NCI-H1694 (cell line): Measurements from ENCODE around the gene ZDHHC5.
"Not testable (repeated sequence)": the region's sequence is repeated elsewhere in the genome, so short reads cannot be mapped to it uniquely, and the experiment has no call there.

Source experiments
- DNase-seq: peaks from one replicate; lab custom pipeline; 2025; lab: John Stamatoyannopoulos, UW

Gene ZDHHC5

DNA sequence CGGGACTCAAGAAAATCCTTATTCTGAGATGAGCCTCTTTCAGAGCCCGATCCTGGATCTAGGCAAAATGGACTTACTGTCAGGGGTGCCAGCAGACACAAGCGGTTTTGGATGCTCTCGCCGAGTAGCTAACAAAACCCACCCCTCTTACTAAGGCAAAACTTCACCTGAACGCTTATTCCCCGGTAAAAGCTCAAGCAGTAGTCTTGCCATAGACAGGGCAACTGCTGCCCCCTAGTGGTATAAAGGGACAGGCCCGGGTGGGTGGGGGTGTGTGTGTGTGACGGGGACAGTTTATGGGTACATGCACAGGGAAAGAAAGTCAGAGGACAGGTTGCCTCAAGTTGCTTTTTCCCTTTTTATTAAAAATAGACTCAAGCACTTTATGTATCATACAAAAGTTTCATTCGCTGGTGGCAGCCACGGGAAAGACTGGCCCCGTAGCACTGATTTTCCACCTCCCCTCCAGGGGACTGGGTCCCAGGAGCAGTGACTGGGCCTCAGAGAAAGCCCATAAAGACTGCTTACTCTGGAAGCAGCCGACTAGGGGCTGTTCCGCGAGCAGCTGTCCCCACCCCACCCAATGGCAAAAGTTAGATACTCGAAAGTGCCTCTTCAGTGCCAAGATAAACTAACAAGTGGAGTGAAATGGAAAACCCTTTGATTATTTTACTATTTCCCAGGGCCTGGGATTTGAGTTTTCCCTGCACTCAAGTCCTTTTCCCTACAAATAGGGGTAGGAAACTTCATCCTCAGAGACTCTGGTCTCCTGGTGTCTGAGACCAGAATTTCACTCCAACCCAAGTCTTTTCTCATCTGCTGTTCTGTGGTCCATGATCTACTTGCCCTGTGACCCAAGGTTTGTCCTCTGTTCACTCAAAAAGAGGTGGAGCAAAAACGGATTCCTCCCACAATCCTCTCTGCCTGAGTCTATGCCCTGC lies 22.9 kb upstream of the ZDHHC5 start:
- peak; percentile 36 for DNase-seq

DNA sequence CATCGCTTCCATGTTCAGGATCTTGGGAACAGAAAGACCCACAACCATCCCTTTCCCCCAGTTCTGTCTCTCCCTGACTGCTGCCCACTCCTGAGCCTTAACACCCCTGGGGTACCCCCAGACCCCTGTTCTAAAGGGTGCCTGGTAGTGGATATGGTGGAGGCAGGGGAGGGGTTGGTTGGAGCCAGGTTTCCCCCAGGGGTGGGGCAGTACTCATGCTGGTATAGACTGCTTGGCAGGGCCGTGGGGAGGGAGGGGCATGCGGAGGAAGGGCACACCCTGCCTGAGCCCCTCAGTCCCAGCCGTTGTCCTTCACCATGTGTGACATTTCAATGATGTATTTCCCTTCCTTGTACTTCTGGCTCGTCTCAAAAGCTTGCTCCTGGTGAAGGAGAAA lies 22.2 kb upstream of the ZDHHC5 start:
- no peak for DNase-seq

DNA sequence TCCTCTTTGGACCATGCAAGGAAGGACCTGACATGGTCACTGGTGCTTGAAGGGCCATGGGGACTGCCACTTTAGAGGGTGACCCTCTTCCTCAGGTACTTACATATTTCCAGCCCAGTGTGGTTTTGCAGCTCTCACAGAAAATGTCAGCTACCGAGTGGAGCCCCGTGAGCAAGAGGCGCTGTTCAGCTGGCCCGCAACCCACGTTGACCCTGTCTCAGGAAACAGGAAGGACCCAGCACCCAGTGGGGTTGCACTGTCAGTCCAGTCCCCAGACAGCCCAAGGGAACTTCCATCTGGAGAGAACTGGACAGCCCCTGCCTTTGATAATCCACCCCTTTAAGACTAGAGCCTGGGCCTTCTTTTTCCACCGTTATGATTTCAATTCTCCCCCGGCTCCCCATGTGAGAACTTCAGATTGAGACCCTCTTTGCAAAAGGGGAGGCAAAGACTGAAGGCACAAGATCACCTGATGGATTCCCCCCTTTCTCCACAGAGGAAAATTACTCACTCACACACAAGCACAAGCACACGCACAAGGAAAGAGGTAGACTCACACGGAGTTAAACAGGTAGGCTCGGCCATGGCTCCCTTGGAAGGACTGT lies 21.6 kb upstream of the ZDHHC5 start:
- no peak for DNase-seq

DNA sequence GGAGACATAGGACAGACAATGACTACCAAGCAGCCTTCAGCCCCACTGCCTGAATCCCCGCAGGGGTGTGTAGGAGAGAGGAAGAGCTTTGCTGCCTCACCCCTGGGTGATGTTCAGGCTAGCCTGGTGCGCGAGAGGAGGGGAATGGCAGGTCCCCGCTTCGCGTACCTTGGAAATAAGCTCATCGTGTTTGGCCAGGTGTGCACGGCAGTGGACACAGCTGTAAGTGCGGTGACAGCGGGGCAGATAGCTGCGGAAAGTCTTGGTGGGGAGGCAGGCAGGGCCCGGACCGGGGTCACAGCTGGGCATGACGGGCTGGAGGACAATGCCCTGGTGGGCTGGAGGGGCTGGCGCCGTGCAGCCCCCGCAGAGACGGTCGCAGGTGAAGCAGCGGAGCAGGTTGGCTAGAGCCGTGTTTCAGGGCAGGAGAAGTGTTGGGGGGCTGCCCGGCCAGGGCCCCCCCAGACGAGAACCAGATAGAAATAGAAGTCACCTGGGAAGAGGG lies 21.1 kb upstream of the ZDHHC5 start:
- no peak for DNase-seq

DNA sequence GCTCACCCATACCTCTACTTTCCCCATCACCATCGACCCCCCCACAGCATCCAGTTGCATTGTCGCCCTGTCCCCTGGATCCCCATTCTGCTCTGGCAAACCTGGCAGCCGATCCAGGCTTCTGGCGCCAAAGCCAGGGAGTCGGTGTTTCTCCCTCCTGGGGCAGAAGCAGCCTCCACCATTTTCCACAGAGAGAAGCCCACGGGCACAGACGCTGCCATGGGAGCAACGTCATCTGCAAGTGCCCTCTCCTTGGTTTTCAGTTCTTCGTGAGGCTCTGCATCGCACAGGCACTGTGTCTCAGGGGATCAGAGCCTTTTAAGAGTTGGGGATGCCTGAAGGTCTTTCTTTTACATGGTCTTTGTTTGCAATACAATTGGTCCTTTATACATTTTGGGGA lies 20.5 kb upstream of the ZDHHC5 start:
- no peak for DNase-seq

DNA sequence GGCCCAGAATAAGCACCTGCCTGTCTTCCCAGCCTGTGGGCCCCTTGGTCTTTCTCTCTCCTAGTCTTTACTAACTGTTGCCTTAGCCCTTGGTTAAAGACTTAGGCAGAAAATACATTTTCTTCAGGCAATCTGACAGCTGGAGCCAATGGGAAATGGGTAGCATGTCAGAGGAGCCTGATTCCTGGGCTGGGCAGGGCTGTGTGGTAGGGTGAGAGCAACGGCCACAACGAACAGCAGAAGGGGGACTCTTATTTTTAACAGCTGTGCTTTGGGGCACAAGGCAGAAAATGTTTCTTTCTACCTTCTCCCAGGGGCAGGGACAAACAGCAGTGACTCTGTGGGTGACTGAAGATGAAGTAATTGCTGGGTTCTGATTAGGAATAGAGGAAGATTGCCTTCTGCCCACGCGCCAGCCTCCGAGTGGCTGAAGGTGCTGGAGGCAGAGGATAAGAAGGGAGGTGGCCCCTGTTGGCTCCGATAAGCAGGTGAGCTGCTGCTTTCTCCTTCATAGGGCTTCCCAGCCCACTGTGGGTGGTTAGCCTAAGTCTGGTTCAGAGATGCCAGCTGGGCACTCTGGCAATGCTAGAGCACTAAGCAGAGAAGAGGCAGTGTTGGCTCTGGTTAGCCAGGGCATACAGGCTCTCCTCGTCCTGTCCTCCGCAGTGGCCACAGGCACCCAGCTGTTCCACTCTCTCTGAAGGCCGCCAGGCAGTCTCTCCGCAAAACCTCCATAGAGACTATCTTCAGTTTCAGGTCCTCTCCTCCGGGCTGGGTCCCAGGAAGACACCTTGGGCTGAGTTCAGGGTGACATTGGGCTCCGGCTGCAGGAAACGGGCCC lies 19.7 kb upstream of the ZDHHC5 start:
- DNase-seq: no peak

DNA sequence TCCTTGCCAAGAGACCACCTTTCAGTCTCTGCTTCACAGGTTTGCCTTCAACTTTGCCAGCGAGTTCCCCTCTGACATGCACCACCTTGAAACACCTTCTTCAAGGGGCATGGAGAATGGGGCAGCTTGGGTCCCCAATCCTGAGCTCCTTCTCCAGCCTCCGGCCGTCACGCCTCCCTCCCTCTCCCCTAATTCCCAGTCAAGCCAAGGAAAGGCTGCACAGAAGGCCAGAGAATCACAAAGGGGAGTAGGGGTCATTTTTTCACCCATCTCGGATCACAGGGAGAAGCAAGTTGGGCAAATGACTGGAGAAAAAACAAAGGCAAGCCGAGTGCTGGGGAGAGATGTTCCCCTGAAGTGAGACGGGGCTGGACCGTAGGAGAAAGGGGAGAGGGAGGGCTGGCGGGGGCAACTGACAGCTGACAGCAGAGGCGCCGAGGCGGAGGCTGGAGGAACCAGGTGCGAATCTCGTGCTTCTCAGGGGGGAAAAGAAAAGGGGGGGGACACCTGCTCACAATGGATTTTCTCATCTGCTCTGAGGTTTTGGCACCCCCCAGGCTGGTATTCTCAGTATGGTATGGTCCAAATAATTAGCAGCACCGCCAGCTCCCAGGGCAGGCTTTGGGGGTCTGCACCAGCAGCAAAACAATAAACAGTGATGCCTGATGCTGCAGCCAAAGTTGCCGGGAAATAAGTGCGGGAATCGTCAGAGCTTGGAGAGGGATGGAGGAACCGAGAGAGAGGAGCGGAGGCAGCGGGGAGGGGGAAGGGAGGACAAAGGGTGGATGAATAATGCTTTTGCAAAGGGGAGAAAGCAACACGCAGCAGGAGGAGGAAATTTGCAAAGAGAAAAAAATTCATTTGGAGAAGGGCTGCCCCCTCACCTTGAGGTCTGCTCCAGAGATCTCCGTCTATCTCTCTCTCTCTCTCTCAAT lies 18.8 kb upstream of the ZDHHC5 start:
- no peak for DNase-seq

DNA sequence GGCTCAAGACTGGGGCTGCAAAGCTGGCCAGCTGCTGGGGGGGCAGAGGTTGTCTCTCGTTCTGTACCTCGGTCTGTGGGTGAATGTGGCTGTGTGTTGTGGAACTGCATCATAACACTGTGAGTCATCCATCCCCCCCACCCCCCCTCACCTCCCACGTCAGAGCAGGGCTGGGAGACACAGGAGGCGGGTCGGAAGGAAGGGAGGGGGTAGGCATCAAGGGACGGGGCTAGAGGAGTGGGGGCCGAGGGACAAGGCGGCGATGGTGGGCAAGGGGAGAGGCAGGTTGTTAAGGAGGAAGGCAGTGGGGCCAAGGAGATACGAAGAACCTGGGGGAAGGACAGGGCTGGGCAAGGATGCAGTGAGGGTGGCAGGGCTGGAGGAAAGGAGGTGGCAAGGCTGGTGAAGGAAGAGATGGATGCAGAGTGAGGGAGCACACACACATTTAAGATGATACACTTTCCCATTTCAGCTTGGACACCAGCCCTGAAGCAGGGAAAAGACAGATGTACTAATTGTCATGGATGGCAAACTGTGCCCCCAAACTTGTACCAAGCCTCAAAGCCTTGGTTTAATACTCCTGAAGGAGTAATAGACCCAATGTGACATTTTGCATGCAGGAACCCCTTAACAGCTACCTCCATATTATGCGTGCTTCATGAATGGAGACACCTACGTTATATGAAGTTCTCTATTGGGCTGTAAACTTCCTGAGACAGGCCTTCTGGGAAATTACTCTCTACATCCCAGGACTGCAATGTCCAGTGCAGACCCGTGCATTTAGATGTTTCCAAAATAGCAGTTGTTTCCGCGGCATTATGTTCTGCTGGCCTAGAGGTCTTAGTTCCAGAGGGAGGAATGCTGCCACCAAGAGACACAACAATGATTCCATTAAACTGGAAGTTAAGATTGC lies 17.8 kb upstream of the ZDHHC5 start, which contains the start of gene YPEL4:
Gene YPEL4, minus strand, starts transcription at position 87 of the 913 bp plus-strand sequence. CDS start 2,805 bp downstream, outside the sequence.
- DNase-seq: peak; percentile 48

DNA sequence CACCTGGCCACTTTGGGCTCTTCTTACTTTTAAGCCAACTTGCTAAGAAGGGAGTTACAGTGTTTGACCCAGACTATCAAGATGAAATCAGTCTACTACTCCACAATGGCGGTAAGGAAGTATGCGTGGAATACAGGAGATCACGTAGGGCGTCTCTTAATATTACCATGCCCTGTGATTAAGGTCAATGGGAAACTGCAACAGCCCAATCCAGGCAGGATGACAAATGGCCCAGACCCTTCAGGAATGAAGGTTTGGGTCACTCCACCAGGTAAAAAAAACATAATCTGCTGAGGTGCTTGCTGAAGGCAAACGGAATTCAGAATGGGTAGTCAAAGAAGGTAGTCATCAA lies 17.2 kb upstream of the ZDHHC5 start:
- DNase-seq: no peak

DNA sequence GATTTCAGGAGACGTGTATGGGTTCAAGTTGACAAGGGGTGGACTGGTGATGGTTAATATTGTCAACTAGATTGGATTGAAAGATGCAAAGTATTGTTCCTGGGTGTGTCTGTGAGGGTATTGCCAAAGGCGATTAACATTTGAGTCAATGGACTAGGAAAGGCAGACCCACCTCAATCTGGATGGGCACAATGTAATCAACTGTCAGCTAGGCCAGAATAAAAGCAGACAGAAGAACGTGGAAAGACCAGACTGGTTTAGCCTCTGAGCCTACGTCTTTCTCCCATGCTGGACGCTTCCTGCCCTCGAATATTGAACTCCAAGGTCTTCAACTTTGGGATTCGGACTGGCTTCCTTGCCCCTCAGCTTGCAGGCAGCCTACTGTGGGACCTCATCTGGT lies 16.5 kb upstream of the ZDHHC5 start:
- DNase-seq: no peak

DNA sequence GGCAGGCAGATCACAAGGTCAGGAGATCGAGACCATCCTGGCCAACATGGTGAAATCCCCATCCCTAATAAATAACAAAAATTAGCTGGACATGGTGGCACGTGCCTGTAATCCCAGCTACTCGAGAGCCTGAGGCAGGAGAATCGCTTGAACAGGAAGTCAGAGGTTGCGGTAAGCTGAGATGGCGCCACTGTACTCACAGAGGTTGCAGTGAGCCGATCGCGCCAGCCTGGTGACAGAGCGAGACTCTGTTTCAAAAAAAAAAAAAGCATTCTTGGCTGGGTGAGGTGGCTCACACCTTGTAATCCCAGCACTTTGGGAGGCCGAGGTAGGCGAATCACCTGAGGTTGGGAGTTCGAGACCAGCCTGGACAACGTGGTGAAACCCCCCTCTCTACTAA lies 15.7 kb upstream of the ZDHHC5 start:
- not testable (repeated sequence) for DNase-seq

DNA sequence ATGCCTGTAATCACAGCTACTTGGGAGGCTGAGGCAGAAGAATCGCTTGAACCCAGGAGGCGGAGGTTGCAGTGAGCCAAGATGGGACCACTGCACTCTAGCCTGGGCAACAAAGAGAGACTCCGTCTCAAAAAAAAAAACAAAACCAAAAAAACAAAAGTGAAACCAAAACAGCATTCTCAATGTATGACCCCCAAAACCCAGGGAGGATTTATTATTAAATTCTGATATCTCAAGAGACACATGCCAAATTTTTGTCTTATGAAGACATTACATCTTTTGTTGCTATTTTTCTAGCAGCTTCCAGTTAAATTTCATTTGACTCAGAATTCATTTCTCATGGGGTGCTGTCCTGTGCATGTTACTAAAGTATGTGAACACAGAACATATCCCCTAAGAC lies 15.3 kb upstream of the ZDHHC5 start:
- DNase-seq: no peak

DNA sequence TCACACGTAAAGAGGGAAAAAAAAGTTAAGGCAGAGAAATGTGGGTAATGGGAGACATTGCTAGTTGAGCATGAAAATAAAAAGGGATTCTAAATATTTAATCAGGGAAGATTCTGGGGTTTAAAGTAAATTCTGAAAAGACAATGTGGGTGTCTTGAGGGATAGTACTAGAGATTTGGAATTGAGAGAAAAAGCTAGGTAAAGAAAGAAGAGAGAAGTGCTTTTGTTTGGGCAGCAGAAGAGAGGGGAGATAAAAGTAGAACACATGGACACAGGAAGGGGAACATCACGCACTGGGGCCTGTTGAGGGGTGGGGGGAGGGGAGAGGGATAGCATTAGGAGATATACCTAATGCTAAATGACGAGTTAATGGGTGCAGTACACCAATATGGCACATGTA lies 14.8 kb upstream of the ZDHHC5 start:
- DNase-seq: no peak

DNA sequence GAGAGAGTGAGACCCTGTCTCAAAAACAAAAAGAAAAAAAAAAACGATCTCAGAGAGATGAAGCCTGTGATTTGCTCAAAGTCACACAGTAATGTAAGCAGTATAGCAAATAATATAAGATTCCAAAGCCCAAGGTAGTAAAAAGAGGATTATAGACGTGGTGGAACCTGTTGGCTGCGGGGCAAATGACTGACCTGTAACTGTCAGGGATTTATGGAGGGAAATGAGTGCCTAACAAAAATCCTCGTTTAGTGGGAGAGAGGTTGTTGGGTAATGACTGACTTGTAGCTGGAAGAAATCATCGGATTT lies 11.1 kb upstream of the ZDHHC5 start:
- no peak for DNase-seq

DNA sequence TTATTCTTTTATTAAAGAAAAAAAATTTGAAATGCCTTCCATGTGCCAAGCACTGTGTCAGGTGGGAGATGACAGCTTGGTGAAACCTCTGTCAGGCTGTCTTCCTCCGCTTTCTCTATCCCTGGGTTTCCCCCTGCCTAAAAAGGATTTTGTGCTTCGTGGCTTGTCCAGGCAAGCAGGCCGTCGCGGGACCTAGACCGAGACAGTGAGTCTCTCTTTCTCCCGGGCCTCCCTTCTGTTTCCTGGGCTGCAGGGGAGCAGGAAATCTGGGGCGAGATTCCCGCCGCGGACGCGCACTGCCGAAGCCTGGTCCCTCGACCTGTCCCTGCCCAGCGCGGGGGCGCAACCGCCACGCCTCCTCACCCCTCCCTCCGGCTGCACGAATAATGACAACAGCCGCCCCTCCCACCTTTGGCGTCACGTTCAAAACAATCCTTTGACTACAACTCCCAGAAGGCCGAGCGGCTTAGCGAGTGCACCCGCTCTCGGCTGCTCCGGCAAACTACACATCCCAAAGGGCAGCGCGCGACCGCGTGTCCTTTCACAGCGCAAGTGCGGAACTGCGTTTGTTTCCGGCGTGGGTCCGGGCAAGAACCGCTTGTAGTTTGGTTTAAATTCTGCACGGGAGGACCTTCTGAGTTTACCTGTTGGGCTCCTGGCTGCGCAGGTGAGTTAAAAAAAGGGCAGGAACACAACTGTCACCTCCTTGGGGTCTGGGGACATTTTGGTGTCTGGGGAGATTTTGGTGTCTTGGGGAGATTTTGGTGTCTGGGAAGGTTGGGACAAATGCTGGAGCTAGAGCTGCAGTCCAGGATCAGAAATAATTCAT lies 10.5 kb upstream of the ZDHHC5 start, which contains the start of gene CLP1:
Gene CLP1, plus strand, starts transcription at position 569 of the 829 bp plus-strand sequence. CDS start 1,715 bp downstream, outside the sequence.
- DNase-seq: peak; percentile 94

DNA sequence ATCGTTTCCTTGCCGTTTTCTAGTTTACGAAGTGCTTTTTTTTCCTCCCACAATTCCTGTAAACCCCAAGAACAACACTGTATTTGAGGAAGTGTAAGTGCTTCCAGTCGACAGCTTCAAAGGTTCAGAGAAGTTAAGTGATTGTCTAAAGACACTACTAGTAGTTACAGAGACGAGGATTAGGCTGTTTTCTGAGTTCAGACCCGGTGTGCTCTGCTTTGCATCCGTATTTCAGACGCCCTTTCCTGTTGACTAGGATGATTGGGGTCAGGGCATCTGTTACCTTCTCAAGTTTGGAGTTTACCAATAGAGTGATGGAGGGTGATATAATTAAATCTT lies 9.9 kb upstream of the ZDHHC5 start:
- no peak for DNase-seq

DNA sequence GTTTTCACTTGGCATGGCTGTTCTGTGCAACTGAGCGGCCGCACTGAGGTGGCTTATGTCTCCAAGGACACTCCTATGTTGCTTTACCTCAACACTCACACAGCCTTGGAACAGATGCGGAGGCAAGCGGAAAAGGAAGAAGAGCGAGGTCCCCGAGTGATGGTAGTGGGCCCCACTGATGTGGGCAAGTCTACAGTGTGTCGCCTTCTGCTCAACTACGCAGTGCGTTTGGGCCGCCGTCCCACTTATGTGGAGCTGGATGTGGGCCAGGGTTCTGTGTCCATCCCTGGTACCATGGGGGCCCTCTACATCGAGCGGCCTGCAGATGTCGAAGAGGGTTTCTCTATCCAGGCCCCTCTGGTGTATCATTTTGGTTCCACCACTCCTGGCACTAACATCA lies 8.2 kb upstream of the ZDHHC5 start:
- no peak for DNase-seq

DNA sequence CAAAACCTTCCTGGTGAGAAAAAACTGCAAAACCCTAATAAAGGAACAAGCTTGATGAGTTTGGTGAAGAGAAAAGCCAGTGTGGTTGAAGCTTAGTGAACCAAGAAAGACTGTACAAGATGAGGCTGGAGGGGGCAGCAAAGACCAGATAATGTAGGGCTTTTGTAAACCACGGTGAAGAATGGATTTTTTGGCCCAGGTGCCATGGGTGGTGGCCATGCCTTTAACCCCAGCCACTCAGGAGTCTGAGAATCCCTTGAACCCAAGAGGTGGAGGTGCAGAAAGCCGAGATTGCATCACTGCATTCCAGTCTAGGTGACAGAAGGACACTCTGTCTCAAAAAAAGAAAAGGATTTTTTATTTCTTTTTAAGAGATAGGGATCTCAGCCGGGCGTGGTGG lies 5.0 kb upstream of the ZDHHC5 start:
- no peak for DNase-seq

DNA sequence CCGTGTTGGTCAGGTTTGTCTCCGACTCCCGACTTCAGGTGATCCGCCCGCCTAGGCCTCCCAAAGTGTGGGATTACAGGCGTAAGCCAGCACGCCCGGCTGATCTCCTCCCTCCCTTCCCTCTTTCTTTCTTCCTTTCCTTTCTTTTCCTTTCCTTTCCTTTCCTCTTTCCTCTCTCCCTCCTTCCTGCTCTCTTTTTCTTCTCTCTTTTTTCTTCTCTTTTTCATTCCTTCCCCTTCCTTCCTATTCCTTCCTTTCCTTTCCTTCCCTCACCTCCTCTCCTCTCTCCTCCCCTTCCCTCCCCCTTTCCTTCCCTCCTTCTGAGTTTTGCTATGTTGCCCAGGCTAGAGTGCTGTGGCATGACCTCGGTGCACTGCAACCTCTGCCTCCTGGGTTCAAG lies 3.9 kb upstream of the ZDHHC5 start:
- DNase-seq: no peak
